SH-SY5Y (cell line): ENCODE data around the gene SLC39A12.

Experiments used
- GATA2 ChIP-seq: IDR thresholded peaks from 2 replicates; pipeline ENCODE4 v1.6.1; 2011; ENCODE audit warnings: mild to moderate bottlenecking, low read depth, low read length
- GATA3 ChIP-seq: IDR thresholded peaks from 2 replicates; pipeline ENCODE4 v1.6.1; 2011; ENCODE audit warnings: low read depth, mild to moderate bottlenecking, low read length, moderate library complexity

DNA sequence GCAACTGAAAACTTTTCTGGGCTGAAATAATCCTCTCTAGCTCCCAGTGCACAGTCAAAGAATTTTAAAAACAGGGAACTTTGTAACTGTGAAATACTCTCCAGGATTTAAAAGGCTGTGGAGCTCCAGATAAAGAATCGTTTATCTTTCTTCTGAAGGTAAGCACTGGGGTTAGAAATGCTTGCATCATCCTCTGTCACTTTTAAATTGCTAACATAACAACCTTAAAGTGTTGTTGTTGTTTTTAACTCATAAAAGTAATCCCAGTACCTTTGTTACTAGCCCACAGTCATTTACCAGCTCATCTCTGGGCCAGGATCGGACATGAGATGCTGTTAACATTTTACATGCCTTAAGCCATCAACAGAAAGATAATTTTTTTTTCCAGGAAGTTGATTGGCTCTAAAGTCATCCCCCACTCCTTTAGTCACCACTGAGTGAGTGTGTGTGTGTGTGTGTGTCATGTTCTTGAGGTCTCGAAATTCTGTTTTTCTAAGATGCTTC is at the start of gene SLC39A12:
- TF ChIP-seq GATA2 (no peak), GATA3 (no peak)
